ENCODE data around the gene APEX1.
"Not testable (repeated sequence)": the region's sequence is repeated elsewhere in the genome, so short reads cannot be mapped to it uniquely, and the experiment has no call there.

The APEX1 gene

DNA sequence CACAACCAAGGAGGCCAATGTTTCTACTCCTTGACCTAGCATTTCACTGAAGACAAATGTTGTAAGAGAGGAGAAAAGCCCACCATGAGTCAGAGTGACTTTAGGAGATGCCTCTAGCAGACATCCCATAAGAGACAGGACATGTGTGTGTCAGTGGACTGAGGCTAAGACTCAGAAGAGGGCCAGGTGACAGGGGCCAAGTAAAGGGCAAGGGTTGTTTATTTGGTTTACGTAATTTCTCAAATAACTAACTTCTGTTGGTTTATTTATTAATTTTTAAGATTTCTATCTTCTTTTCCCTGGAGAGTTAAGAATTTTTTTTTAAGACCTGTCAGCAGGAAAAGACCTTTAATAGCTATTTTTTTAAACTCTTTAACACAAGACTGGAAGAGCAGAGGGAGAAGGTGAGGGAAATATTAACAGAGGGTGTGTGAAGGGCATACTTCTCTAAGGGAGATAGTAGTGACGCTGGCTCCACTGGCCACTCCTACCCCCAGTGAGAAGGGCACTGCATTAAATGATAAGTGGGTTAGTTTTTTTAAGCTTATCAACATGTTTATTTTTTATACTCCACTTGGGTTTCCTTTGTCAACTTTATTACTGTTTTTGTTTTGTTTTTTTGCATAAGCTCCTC is 17.6 kb downstream of the APEX1 start:
- no peak for DNase-seq (ENCODE audit: low spot score)

DNA sequence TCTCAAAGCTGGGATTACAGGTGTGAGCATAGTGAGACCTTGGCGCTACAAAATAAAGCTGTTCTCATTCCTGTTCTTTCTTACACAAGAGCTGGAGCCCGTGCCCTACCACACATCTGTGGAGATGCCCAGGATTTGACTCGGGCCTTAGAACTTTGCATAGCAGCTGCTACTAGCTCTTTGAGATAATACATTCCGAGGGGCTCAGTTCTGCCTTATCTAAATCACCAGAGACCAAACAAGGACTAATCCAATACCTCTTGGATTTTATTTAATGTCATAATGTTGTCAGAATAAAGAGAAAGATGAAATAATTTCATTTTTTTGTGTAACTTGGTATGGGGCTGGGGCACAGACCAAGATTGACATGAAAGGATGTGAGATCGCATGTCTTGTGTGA is 21.8 kb downstream of the APEX1 start:
- no peak for DNase-seq (ENCODE audit: low spot score)

DNA sequence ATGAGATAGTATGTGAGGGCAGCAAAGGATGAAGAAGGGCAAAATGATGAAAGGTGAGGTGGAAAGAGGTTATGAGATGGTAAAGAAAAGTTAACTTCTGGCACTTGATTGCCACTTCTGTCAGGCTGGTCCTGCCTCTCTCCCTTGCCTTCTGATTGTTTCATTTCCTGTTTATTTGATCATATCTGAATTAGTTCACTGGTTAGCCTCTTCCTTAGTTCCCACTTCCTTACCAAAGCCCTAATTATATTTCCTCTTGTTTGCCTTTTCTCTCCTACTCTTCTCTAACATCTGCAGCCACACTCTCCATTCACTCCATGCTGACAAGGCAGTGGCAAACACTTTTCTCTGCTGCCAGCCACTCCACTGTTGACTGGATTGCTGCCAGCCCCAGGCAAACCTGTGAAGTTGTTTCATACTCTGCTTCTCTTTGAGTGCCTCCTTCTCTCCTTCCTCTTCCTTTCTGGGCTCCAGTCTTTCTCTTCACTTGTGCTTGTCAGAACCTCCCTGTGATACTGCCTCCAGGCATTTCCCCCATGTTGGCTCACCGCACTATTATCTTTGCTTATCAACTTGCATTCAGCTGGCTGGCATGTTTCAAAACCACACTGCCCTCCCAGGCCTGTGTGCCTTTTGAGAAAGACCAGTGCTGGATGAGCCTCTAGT is 22.3 kb downstream of the APEX1 start:
- no peak for DNase-seq (ENCODE audit: low spot score)

DNA sequence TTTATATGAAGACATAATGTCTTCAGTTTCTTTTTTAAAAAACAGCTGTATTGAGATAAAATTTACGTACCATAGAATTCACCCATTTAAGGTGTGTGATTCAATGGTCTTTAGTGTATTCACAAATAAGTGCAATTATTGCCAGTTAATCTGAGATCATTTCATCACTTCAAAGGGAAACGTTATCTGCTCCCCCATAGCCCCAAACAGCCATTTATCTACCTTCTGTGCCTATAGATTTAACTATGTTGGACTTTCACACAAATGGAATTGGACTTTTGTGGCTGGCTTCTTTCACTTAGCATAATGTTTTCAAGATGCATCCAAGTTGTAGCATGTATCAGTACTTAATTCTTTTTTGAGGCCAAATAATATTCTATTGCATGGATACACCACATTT is 23.9 kb downstream of the APEX1 start:
- no peak for DNase-seq (ENCODE audit: low spot score)

DNA sequence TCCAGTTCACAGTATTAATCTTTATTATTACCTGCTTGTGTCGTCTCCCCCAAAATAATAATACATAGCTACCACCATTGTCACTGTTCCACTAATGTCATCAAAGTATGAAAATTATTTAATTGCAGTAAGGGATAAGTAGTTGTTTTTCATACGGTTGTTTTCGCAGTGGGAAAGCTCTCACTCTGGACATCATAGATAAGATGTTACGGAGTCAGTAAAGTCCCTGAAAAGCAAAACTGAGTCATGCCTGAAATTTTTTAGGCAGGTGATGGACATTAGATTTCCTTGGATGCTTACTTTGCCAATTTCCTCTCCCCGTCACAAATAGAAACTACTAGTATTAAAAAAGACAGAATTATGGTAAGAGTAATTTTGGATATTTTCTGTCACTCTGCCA is 27.4 kb downstream of the APEX1 start:
- no peak for DNase-seq (ENCODE audit: low spot score)

DNA sequence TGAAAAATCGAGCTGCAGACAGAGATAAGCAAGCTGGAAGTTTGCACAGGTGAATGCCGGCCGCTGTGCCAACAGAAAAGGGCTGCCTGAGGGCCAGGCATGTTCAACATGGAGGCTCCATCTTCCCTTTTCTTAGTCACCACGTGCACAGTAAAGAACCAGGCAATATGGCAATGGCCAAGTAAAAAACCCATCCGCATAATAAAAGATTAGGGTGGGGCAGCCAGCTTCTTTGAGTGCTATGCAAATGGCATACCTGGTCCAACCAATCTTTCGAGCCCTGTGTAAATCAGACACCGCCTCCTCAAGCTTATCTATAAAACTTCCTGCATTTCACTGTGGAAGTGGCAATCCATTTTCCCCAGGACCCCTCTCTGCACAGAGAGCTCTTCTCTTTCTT is 30.9 kb downstream of the APEX1 start:
- DNase-seq (ENCODE audit: low spot score), result no peak

DNA sequence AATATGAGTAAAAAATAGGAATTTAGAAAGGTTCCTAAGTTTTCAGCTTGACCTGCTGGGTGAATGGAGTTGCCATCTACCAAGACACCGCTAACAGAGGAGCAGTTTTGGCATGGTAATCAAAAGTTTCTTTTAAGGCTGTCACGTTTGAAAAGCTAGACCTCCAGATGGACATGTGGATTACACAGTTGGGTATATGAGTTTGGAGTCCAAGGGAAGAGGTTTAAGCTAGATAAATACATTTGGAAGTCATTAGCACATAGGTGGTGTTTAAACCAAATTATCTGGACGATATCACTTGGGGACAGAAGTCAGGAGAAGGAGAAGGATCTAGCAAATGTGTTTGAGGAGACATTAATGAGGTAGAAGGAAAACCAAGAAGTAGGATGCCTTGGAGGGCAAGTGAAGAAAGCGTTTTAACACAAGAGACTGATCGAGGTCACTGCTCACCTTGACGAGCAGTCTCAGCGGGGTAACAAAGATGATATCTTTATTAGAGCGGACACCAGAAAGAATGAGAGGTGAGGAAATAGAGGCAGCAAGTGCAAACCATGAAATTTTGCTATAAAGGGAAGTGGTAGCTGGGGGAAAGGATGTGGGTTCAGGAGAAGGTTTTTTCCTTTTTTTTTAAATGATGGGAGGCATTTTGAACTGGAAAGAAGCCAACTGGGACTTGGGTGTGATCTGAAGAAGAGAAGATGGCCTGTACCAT is 31.8 kb downstream of the APEX1 start:
- DNase-seq (ENCODE audit: low spot score), result no peak

DNA sequence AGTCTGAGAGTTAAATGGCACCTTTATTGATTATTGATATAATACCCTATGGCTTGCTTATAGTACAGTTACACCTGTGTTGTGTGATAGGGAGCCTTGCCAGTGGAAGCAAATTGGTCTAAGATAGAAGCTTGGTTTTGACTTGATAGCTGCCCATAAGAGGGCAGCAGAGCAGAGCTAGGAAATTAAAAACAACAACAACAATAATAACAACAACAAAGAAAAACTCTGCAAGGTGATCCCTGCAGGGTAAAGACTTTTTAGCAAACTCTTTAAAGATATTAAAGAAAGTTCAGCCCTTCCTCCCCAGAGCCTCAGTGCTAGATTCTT is 32.3 kb downstream of the APEX1 start:
- no peak for DNase-seq (ENCODE audit: low spot score)

DNA sequence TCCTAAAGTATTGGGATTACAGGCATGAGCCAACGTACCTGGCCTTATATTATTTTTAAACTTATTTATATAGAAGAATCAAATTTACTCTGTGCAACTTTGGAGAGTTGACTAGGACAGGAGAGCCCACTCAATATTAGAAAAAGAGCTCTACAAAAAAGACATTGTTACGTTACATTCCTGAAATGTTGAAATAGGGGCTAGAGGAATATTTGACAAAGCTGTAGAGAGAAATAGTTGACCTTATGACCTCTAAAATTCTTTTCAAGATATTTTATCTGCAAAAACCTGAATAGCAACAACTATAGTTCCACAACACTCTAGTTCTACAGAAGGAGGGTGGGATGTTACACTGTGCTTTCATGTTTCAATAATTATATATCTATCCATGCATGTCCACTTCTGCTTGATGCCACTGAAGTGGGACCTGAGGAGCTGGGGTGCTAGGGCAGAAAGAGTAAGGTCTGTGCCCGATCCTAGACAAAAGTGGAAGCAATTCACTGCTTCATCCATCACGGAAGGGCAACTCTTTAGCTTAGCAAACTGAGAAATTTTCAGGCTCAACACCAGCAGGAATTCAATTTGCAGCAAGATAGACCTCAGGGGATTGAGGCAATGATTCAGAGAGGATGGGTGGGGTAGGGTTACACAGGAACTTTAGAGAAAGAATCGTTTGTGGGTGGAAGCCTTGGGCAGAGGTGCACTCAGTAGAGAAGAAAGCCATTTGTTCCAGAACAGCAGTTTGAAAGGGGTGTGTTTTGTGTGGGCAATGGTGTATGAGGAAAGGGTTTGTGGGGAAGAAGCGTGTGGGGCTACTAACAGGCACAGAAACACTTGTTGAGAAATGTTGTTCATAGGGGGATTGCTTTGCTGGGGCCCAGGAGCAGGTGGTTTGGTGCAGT is 34.3 kb downstream of the APEX1 start:
- no peak for DNase-seq (ENCODE audit: low spot score)

DNA sequence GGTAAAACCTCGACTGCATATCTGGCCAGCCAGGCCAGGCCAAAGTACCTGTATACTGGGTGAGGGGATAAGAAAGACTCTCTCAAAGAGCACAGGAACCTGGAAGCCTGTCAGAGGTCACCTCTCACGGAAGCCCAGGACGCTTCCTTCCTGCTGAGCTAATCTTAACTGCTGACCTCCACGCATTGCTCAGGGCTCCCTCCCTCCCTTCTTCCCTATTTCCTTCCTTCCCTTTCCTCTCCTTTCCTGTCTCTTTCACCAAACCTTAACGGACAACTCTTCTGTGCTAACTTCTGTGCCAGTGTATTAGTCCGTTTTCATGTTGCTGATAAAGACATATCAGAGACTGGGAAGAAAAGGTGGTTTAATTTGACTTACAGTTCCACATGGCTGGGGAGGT is 35.5 kb downstream of the APEX1 start:
- no peak for DNase-seq (ENCODE audit: low spot score)

DNA sequence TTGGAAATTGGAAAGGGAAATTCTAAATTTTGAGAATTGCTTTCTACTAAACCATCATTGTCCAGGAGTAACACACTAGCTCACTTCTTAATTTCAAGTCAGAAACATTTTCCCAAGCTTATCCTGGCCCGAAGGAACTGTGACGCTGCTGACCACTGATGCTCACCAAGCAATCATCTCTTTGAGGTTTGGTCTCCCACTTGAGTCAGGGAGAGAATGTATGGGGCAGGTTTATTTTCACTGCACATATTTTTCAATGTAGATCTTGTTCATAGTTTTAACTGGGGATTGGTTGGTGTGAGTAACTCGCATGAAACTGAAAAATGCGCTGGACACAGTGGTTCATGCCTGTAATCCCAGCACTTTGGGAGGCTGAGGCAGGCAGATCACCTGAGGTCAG is 37.5 kb downstream of the APEX1 start:
- no peak for DNase-seq (ENCODE audit: low spot score)

DNA sequence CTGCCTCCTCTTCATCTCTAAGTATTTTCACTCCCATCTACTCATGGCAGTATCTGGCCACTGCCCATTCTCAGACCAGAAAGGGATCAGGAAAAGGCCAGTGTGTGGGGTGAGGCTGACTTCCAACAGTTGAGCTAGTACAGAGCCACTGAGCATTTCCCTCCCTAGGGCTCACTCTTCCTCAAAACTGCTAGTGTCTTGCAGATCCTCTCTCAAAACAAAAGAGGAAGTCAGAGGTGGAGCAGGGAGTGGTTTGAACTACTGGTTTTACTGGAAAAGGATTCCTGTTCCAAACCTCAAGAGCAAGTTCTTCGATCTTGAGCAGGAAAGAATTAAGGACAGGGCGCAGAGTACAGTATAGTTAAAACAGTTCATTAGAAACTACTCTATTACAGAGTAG is 38.6 kb downstream of the APEX1 start:
- DNase-seq (ENCODE audit: low spot score), result no peak

DNA sequence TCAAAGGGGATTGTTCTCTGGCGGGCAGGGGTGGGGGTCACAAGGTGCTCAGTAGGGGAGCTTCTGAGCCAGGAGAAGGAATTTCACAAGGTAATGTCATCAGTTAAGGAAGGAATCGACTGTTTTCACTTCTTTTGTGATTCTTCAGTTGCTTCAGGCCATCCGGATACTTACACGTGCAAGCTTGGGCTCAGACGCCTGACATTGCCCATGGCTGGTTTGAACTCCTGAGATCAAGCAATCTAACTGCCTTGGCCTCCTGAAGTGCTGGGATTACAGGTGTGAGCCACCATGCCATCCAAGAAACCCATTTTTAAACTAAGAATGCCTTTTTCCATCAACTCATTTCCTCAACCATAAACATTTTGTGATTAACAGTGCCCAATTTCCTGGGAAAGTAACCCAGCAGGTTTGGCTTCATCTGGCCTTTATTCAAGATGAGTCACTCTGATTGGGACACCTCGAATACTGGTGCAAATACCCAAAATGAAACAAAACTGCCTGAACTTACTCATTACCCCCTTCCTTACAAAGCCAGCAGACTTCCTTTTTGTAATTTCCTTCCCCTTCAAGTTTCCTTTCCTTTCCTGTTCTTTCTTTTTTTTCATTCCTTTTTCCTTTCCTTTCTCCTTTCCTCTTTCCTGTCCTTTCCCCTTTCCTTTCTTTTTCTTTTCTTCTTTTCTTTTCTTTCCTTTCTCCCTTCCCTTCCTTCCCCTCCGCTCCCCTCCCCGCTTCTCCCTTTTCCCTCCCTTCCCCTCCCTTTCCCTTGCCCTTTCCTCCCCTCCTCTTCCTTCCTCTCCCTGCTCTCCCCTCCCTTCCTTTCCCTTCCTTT is 40.1 kb downstream of the APEX1 start:
- DNase-seq (ENCODE audit: low spot score), result peak; percentile 26

DNA sequence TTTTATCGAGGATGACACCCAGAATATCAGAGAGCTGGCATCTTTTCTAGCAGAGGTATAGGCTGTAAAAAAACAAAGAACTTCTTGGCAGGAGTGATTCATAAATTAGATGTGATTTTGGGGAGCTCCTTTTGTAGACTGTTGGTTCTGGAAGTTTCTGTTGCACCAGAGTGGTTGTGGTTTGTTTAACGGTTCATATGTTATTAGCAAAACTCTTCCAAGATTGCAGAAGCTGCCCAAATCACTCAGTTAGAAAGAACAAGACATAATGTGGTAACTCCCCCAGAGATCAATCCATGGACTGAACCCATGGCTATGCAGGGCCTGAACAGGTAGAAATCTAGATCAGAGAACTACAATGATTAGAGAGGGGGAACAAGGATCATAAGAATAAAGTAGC is 43.6 kb downstream of the APEX1 start:
- DNase-seq (ENCODE audit: low spot score), result no peak

DNA sequence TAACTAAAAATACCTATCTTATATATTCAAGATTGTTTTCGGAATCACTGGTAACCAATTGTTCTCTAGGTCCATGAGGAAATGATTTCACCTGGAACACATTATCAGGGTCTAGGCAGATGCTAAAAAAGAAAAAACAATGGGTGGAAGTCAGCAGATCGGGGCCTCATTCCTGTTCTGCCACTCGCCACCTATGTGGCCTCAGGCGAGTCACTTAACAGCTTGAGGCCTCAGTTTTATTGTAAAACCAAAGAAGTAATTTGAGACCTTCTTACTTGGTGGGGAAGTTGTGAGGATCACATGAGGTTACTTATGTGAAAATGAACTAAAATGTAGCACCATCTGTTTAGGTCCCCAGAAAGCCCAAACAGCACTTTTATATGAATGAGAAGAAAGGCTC is 44.1 kb downstream of the APEX1 start:
- DNase-seq (ENCODE audit: low spot score), result no peak

DNA sequence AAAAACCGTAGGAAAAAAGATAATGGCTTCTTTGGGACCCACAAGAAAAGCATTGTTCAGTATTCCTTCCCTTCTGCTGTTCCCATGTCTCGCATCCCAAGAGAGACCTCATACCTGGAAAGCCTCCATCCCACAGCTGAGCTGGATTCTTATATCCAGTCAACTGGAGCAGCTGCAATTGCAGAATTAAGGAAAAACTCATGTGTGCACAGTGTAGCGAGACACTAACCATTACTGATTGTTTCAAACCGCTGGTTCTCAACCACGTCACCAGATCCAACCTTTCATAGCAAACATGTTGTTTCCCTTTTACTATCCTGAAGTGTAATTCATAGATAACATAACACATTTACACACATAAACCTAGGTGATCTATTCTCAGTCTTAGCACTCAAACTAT is 44.9 kb downstream of the APEX1 start:
- no peak for DNase-seq (ENCODE audit: low spot score)

DNA sequence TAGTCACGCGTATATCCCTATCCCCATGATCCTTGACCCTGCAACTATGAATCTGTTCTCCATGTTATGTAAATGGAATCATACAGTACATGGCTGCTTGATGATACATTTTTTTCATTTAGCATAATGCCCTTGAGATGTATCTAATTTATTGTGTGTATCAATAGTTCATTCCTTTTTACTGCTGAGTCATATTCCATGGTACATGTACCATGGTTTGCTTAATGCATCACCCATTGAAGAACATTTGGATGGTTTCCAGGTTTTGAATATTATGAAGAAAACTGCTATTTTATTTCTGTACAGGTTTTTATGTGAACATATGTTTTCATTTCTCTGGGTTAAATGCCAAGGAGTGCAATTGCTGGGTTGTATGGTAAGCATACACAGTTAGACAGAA is 46.3 kb downstream of the APEX1 start:
- DNase-seq (ENCODE audit: low spot score), result no peak

DNA sequence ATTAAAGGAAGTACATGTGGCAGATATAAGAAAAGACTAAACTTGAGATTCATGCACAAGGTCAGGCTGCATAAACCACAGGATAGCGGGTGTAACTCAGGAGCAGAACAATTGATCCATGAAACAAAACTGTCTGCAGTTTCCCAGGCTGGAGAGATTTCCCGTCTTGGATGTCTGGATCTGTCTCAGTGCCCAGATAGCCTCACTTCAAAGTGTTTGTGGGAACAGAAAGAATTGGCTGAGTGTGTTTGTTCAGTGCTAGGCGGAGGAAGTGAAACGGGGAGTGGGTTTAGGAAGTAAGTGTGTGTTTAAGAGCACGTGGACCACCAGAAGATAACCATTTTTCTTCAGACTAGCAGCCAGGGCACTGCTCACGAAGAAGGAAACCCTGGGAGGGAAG is 48.9 kb downstream of the APEX1 start:
- no peak for DNase-seq (ENCODE audit: low spot score)

DNA sequence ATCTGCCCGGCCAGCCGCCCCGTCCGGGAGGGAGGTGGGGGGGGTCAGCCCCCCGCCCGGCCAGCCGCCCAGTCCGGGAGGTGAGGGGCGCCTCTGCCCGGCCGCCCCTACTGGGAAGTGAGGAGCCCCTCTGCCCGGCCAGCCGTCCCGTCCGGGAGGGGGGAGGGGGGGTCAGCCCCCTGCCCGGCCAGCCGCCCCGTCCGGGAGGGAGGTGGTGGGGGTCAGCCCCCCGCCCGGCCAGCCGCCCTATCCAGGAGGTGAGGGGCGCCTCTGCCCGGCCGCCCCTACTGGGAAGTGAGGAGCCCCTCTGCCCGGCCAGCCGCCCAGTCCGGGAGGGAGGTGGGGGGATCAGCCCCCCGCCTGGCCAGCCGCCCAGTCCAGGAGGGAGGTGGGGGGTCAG is 51.2 kb downstream of the APEX1 start:
- not testable (repeated sequence) for DNase-seq (ENCODE audit: low spot score)

DNA sequence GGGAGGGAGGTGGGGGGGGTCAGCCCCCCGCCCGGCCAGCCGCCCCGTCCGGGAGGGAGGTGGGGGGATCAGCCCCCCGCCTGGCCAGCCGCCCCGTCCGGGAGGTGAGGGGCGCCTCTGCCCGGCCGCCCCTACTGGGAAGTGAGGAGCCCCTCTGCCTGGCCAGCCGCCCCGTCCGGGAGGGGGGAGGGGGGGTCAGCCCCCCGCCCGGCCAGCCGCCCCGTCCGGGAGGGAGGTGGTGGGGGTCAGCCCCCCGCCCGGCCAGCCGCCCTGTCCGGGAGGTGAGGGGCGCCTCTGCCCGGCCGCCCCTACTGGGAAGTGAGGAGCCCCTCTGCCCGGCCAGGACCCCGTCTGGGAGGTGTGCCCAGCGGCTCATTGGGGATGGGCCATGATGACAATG is 51.7 kb downstream of the APEX1 start:
- not testable (repeated sequence) for DNase-seq (ENCODE audit: low spot score)
